ENCODE data around the gene ZFC3H1.
A peak's percentile ranks its signal among the peaks of the same experiment; 100 is the strongest.
"Not testable (repeated sequence)": the region's sequence is repeated elsewhere in the genome, so short reads cannot be mapped to it uniquely, and the experiment has no call there.

The ZFC3H1 gene

GRCh38 chr12:71688961-71689570 is 25.4 kb upstream of the ZFC3H1 start:
- ATAC-seq, result no peak
- Mint-ChIP-seq H3K27me3 (no peaks in the 10 kb centered on the region), H3K9me3 (no peaks in the 10 kb centered on the region), H3K4me3 (peak overlapping the region; percentile 96), H3K27ac (peak overlapping the region; percentile 88), H3K4me1 (peaks cover 42% of the 10 kb centered on the region), H3K36me3 (peaks cover 5% of the 10 kb centered on the region)

- peak overlapping the region; percentile 88 for H3K27ac Mint-ChIP-seq
- ATAC-seq, H3K36me3 Mint-ChIP-seq, H3K27me3 Mint-ChIP-seq, H3K9me3 Mint-ChIP-seq: not testable (repeated sequence)
- peak overlapping the region; percentile 96 for H3K4me3 Mint-ChIP-seq
- peaks cover 32% of the 10 kb centered on the region for H3K4me1 Mint-ChIP-seq
These were observed 23.5 kb upstream of the ZFC3H1 start for GRCh38 chr12:71687172-71687571.

GRCh38 chr12:71686658-71687025 is 23.0 kb upstream of the ZFC3H1 start:
- peaks cover 26% of the 10 kb centered on the region for H3K4me1 Mint-ChIP-seq
- peak overlapping the region; percentile 88 for H3K27ac Mint-ChIP-seq

GRCh38 chr12:71685914-71686657 is 22.4 kb upstream of the ZFC3H1 start, which contains the start of gene TMEM19:
TMEM19 (plus strand) TSS chr12:71686082; CDS start chr12:71686681, 599 bp downstream.
- peak within 1 kb of the TSS; percentile 88 for H3K27ac Mint-ChIP-seq
- peak within 1 kb of the TSS; percentile 96 for H3K4me3 Mint-ChIP-seq
- H3K4me1 Mint-ChIP-seq, result peaks cover 24% of the 10 kb centered on the region
- ATAC-seq, result peak; percentile 97
- H3K9me3 Mint-ChIP-seq, result no peaks in the 10 kb centered on the region
- H3K27me3 Mint-ChIP-seq, result no peaks in the 10 kb centered on the region
- no peaks in the 10 kb centered on the region for H3K36me3 Mint-ChIP-seq

More at GRCh38 chr12:71686658-71687025, 23.0 kb upstream of the ZFC3H1 start:
- peaks cover 2% of the 10 kb centered on the region for H3K36me3 Mint-ChIP-seq
- H3K4me3 Mint-ChIP-seq, result peak overlapping the region; percentile 96
- H3K9me3 Mint-ChIP-seq, result no peaks in the 10 kb centered on the region
- no peaks in the 10 kb centered on the region for H3K27me3 Mint-ChIP-seq
- no peak for ATAC-seq

- H3K36me3 Mint-ChIP-seq, result no peaks in the 10 kb centered on the region
- peaks cover 20% of the 10 kb centered on the region for H3K4me1 Mint-ChIP-seq
These were observed 21.8 kb upstream of the ZFC3H1 start for GRCh38 chr12:71685312-71685906.

GRCh38 chr12:71684081-71684480 is 20.4 kb upstream of the ZFC3H1 start:
- no peak overlapping the region for H3K27ac Mint-ChIP-seq
- H3K9me3 Mint-ChIP-seq, result no peaks in the 10 kb centered on the region
- no peaks in the 10 kb centered on the region for H3K27me3 Mint-ChIP-seq
- H3K4me3 Mint-ChIP-seq, result no peak overlapping the region
- H3K36me3 Mint-ChIP-seq, result no peaks in the 10 kb centered on the region
- no peak for ATAC-seq
- peaks cover 11% of the 10 kb centered on the region for H3K4me1 Mint-ChIP-seq

More at GRCh38 chr12:71685312-71685906, 21.8 kb upstream of the ZFC3H1 start:
- Mint-ChIP-seq H3K4me3 (peak overlapping the region; percentile 96), H3K27ac (peak overlapping the region; percentile 88), H3K27me3 (no peaks in the 10 kb centered on the region), H3K9me3 (no peaks in the 10 kb centered on the region)
- no peak for ATAC-seq

GRCh38 chr12:71683633-71684032 is 20.0 kb upstream of the ZFC3H1 start:
- no peaks in the 10 kb centered on the region for H3K9me3 Mint-ChIP-seq
- H3K4me3 Mint-ChIP-seq, result no peak overlapping the region
- peaks cover 11% of the 10 kb centered on the region for H3K4me1 Mint-ChIP-seq
- H3K27ac Mint-ChIP-seq, result no peak overlapping the region
- no peaks in the 10 kb centered on the region for H3K27me3 Mint-ChIP-seq
- H3K36me3 Mint-ChIP-seq, result no peaks in the 10 kb centered on the region
- no peak for ATAC-seq

GRCh38 chr12:71682466-71682865 is 18.8 kb upstream of the ZFC3H1 start:
- H3K4me3 Mint-ChIP-seq, result no peak overlapping the region
- H3K27ac Mint-ChIP-seq, result no peak overlapping the region
- peaks cover 1% of the 10 kb centered on the region for H3K4me1 Mint-ChIP-seq
- no peaks in the 10 kb centered on the region for H3K9me3 Mint-ChIP-seq
- H3K36me3 Mint-ChIP-seq, result no peaks in the 10 kb centered on the region
- no peaks in the 10 kb centered on the region for H3K27me3 Mint-ChIP-seq
- no peak for ATAC-seq

- peaks cover 14% of the 10 kb centered on the region for H3K36me3 Mint-ChIP-seq
- H3K27ac Mint-ChIP-seq, result no peak overlapping the region
- H3K9me3 Mint-ChIP-seq, result no peaks in the 10 kb centered on the region
- H3K4me3 Mint-ChIP-seq, result no peak overlapping the region
- peaks cover 10% of the 10 kb centered on the region for H3K4me1 Mint-ChIP-seq
- H3K27me3 Mint-ChIP-seq, result no peaks in the 10 kb centered on the region
- ATAC-seq, result no peak
These were observed 8.2 kb upstream of the ZFC3H1 start for GRCh38 chr12:71671816-71672215.

GRCh38 chr12:71671311-71671710 is 7.7 kb upstream of the ZFC3H1 start:
- Mint-ChIP-seq H3K27ac (no peak overlapping the region), H3K4me3 (no peak overlapping the region), H3K27me3 (no peaks in the 10 kb centered on the region), H3K9me3 (no peaks in the 10 kb centered on the region), H3K4me1 (peaks cover 11% of the 10 kb centered on the region), H3K36me3 (peaks cover 14% of the 10 kb centered on the region)
- ATAC-seq, result no peak

- H3K4me3 Mint-ChIP-seq, result no peak overlapping the region
- peak overlapping the region; percentile 99 for H3K27ac Mint-ChIP-seq
- no peaks in the 10 kb centered on the region for H3K27me3 Mint-ChIP-seq
- peaks cover 31% of the 10 kb centered on the region for H3K4me1 Mint-ChIP-seq
- no peak for ATAC-seq
- no peaks in the 10 kb centered on the region for H3K9me3 Mint-ChIP-seq
- H3K36me3 Mint-ChIP-seq, result peaks cover 19% of the 10 kb centered on the region
These were observed 2.6 kb upstream of the ZFC3H1 start for GRCh38 chr12:71666259-71666658.

- peak overlapping the region; percentile 99 for H3K27ac Mint-ChIP-seq
These were observed 1.4 kb upstream of the ZFC3H1 start for GRCh38 chr12:71665090-71665463.

GRCh38 chr12:71664411-71665089 is 902 bp upstream of the ZFC3H1 start:
- Mint-ChIP-seq H3K4me1 (peaks cover 32% of the 10 kb centered on the region), H3K36me3 (peaks cover 19% of the 10 kb centered on the region), H3K4me3 (peak overlapping the region; percentile 98), H3K9me3 (no peaks in the 10 kb centered on the region), H3K27ac (peak overlapping the region; percentile 99), H3K27me3 (no peaks in the 10 kb centered on the region)
- ATAC-seq, result peak; percentile 24

More at GRCh38 chr12:71665090-71665463, 1.4 kb upstream of the ZFC3H1 start:
- Mint-ChIP-seq H3K4me3 (peak overlapping the region; percentile 98), H3K9me3 (no peaks in the 10 kb centered on the region), H3K36me3 (peaks cover 19% of the 10 kb centered on the region), H3K4me1 (peaks cover 31% of the 10 kb centered on the region), H3K27me3 (no peaks in the 10 kb centered on the region)
- ATAC-seq, result no peak

GRCh38 chr12:71662849-71663560 is 643 bp downstream of the ZFC3H1 start:
- Mint-ChIP-seq H3K4me1 (peaks cover 42% of the 10 kb centered on the region), H3K27ac (peak overlapping the region; percentile 99), H3K9me3 (no peaks in the 10 kb centered on the region), H3K4me3 (peak overlapping the region; percentile 98), H3K27me3 (no peaks in the 10 kb centered on the region), H3K36me3 (peaks cover 32% of the 10 kb centered on the region)
- peak; percentile 53 for ATAC-seq

Measured in stimulated activated memory B cell treated with anti-CD40 and anti-IgM and Interleukin-4, amounts not matched to agents 10 μg/mL and 1 μg/mL and 100 μg/mL, for 72 hours (primary cell).